ENCODE measurements around the gene SLC35F6.
"Not testable (repeated sequence)": the region's sequence is repeated elsewhere in the genome, so short reads cannot be mapped to it uniquely, and the experiment has no call there.

DNA sequence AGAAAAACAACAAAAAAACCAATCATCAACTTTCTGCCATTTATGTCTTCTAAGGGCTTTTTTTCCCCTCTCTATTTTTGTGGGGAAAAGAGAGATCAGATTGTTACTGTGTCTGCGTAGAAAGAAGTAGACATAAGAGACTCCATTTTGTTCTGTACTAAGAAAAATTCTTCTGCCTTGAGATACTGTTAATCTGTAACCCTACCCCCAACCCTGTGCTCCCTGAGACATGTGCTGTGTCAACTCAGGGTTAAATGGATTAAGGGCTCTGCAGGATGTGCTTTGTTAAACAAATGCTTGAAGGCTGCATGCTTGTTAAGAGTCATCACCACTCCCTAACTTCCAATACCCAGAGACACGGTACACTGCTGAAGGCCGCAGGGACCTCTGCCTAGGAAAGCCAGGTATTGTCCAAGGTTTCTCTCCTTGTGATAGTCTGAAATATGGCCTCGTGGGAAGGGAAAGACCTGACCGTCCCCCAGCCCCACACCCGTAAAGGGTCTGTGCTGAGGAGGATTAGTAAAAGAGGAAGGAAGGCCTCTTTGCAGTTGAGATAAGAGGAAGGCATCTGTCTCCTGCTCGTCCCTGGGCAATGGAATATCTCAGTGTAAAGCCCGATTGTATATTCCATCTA lies 14.2 kb upstream of the SLC35F6 start:
- not testable (repeated sequence) for TF ChIP-seq POLR2A, EP300, POLR2AphosphoS5 (IDR thresholded peaks at IDR 0.05)
- TF ChIP-seq, protein P1, sequence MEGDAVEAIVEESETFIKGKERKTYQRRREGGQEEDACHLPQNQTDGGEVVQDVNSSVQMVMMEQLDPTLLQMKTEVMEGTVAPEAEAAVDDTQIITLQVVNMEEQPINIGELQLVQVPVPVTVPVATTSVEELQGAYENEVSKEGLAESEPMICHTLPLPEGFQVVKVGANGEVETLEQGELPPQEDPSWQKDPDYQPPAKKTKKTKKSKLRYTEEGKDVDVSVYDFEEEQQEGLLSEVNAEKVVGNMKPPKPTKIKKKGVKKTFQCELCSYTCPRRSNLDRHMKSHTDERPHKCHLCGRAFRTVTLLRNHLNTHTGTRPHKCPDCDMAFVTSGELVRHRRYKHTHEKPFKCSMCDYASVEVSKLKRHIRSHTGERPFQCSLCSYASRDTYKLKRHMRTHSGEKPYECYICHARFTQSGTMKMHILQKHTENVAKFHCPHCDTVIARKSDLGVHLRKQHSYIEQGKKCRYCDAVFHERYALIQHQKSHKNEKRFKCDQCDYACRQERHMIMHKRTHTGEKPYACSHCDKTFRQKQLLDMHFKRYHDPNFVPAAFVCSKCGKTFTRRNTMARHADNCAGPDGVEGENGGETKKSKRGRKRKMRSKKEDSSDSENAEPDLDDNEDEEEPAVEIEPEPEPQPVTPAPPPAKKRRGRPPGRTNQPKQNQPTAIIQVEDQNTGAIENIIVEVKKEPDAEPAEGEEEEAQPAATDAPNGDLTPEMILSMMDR (IDR thresholded peaks at IDR 0.05), result not testable (repeated sequence)

Data from suprapubic skin (tissue), 4 donors.